Loucy (cell line): ENCODE measurements around the gene TRIM63.

Experiments
- H2AFZ ChIP-seq: fragments of 200-600 bp; sonication (generic); 2 replicates; pipeline ENCODE4 v1.6.0; 2016; ENCODE audit warnings: antibody characterized with exemption, mild to moderate bottlenecking, low read length, moderate library complexity
- H3F3A ChIP-seq: fragments of 200-600 bp; 2 replicates; pipeline ENCODE4 v1.6.0; 2016; ENCODE audit warnings: antibody characterized with exemption, low read depth, mild to moderate bottlenecking
- H3K27me3 ChIP-seq: fragments of 200-600 bp; sonication (generic); 2 replicates; pipeline ENCODE4 v1.6.1; 2014; ENCODE audit warnings: low read length, mild to moderate bottlenecking; ENCODE audit not compliant: insufficient read depth, poor library complexity, severe bottlenecking
- H3K36me3 ChIP-seq: fragments of 200-600 bp; sonication (generic); 2 replicates; pipeline ENCODE4 v1.6.1; 2016; ENCODE audit warnings: low read length; ENCODE audit not compliant: insufficient read depth
- H3K4me1 ChIP-seq: fragments of 200-600 bp; sonication (generic); 2 replicates; pipeline ENCODE4 v1.5.1; 2014; ENCODE audit warnings: low read length, mild to moderate bottlenecking; ENCODE audit not compliant: insufficient read depth, poor library complexity, severe bottlenecking
- H3K4me2 ChIP-seq: fragments of 200-600 bp; sonication (generic); 2 replicates; pipeline ENCODE4 v1.6.0; 2014; ENCODE audit warnings: antibody characterized with exemption, low read length, low read depth, mild to moderate bottlenecking; ENCODE audit not compliant: poor library complexity, severe bottlenecking
- H3K4me3 ChIP-seq: fragments of 200-600 bp; sonication (generic); 2 replicates; pipeline ENCODE4 v1.5.1; 2014; ENCODE audit warnings: low read length, mild to moderate bottlenecking, mixed read lengths; ENCODE audit not compliant: poor library complexity, severe bottlenecking
- H3K79me2 ChIP-seq: fragments of 200-600 bp; sonication (generic); 2 replicates; pipeline ENCODE4 v1.6.1; 2014; ENCODE audit warnings: low read length; ENCODE audit not compliant: insufficient read depth
- H3K9ac ChIP-seq: fragments of 200-600 bp; sonication (generic); 2 replicates; pipeline ENCODE4 v1.6.0; 2014; ENCODE audit warnings: mild to moderate bottlenecking, low read depth, low read length, moderate library complexity; ENCODE audit not compliant: poor library complexity, severe bottlenecking
- H3K9me2 ChIP-seq: fragments of 200-600 bp; sonication (generic); replicated peaks from 2 replicates; pipeline ENCODE4 v1.6.1; 2016; ENCODE audit warnings: low read depth, low read length, mixed read lengths
- H3K9me3 ChIP-seq: fragments of 200-600 bp; sonication (generic); 2 replicates; pipeline ENCODE4 v1.6.1; 2014; ENCODE audit warnings: mild to moderate bottlenecking, antibody characterized with exemption, low read length, low read depth; ENCODE audit not compliant: insufficient read depth
- H4K20me1 ChIP-seq: fragments of 200-600 bp; sonication (generic); 2 replicates; pipeline ENCODE4 v1.6.0; 2014; ENCODE audit warnings: antibody characterized with exemption, low read length, mild to moderate bottlenecking; ENCODE audit not compliant: insufficient read depth, poor library complexity, severe bottlenecking
- CTCF ChIP-seq: fragments of 200-600 bp; sonication (generic); conservative IDR thresholded peaks from 2 replicates; pipeline ENCODE4 v1.5.1; 2014; ENCODE audit warnings: mild to moderate bottlenecking, antibody characterized with exemption, low read length
- EZH2phosphoT487 ChIP-seq: fragments of 200-600 bp; IDR thresholded peaks from 2 replicates; pipeline ENCODE4 v1.6.1; 2018; ENCODE audit warnings: antibody characterized with exemption, mild to moderate bottlenecking, moderate library complexity, borderline replicate concordance

TRIM63 gene

GRCh38 chr1:26064553-26064952 is 2.9 kb downstream of the TRIM63 start:
- TF ChIP-seq EZH2phosphoT487: no peak
- TF ChIP-seq CTCF: no peak
- no peaks in the 10 kb centered on the region for H3K4me1 ChIP-seq

GRCh38 chr1:26060832-26061574 is 6.4 kb downstream of the TRIM63 start:
- no peak overlapping the region for H2AFZ ChIP-seq
- no peak overlapping the region for H3K4me2 ChIP-seq
- no peaks in the 10 kb centered on the region for H3K27me3 ChIP-seq
- H3K79me2 ChIP-seq: no peaks in the 10 kb centered on the region
- H4K20me1 ChIP-seq: no peaks in the 10 kb centered on the region
- H3K9me2 ChIP-seq: no peaks in the 10 kb centered on the region
- TF ChIP-seq EZH2phosphoT487: no peak
- no peak for TF ChIP-seq CTCF
- no peak overlapping the region for H3K9ac ChIP-seq
- no peaks in the 10 kb centered on the region for H3K4me1 ChIP-seq
- H3F3A ChIP-seq: no peaks in the 10 kb centered on the region
- H3K9me3 ChIP-seq: no peaks in the 10 kb centered on the region
- no peaks in the 10 kb centered on the region for H3K36me3 ChIP-seq
- no peak overlapping the region for H3K4me3 ChIP-seq

More at GRCh38 chr1:26064553-26064952, 2.9 kb downstream of the TRIM63 start:
- Histone ChIP-seq H3K79me2 (no peaks in the 10 kb centered on the region), H3K4me3 (no peak overlapping the region), H3K9me3 (no peaks in the 10 kb centered on the region), H4K20me1 (no peaks in the 10 kb centered on the region), H3K4me2 (no peak overlapping the region), H3K9me2 (no peaks in the 10 kb centered on the region), H3K9ac (no peak overlapping the region), H2AFZ (no peak overlapping the region), H3F3A (no peaks in the 10 kb centered on the region), H3K36me3 (no peaks in the 10 kb centered on the region), H3K27me3 (no peaks in the 10 kb centered on the region)

- no peaks in the 10 kb centered on the region for H3K27me3 ChIP-seq
- H3K9me2 ChIP-seq: no peaks in the 10 kb centered on the region
- no peaks in the 10 kb centered on the region for H3K79me2 ChIP-seq
- no peaks in the 10 kb centered on the region for H3K4me1 ChIP-seq
- H3K4me3 ChIP-seq: no peak overlapping the region
- H3K9me3 ChIP-seq: no peaks in the 10 kb centered on the region
- H2AFZ ChIP-seq: no peak overlapping the region
- no peaks in the 10 kb centered on the region for H4K20me1 ChIP-seq
- no peaks in the 10 kb centered on the region for H3F3A ChIP-seq
- no peaks in the 10 kb centered on the region for H3K36me3 ChIP-seq
- TF ChIP-seq EZH2phosphoT487: no peak
- TF ChIP-seq CTCF: no peak
- H3K4me2 ChIP-seq: no peak overlapping the region
- H3K9ac ChIP-seq: no peak overlapping the region
These were observed 7.5 kb downstream of the TRIM63 start for GRCh38 chr1:26059906-26060305.
